Stimulated activated CD8-positive, alpha-beta memory T cell treated with anti-CD3 and anti-CD28 coated beads, Interleukin-7, amount 100 ng/mL, for 48 hours (primary cell): Measurements from ENCODE around the gene C2orf81.
"Not testable (repeated sequence)": the region's sequence is repeated elsewhere in the genome, so short reads cannot be mapped to it uniquely, and the experiment has no call there.

Source experiments
- DNase-seq, 2 donors: peaks; one replicate each; pipeline ENCODE4 v3.0.0-alpha.2; 2020; ENCODE audit warnings: low read depth in 1 of 2; ENCODE audit errors: extremely low read depth in 1 of 2

The C2orf81 gene

GRCh38 chr2:74444498-74445318 lies 23.3 kb upstream of the C2orf81 start:
- DNase-seq: no peak

GRCh38 chr2:74442483-74443297 lies 21.3 kb upstream of the C2orf81 start:
- not testable (repeated sequence) for DNase-seq

- DNase-seq: no peak
These were observed 20.5 kb upstream of the C2orf81 start, which contains the start of gene RTKN for GRCh38 chr2:74441690-74442482. RTKN (minus strand) TSS chr2:74441937; CDS start chr2:74441816, 121 bp downstream.

GRCh38 chr2:74441170-74441689 lies 19.8 kb upstream of the C2orf81 start:
- DNase-seq: no peak

GRCh38 chr2:74440378-74441169 lies 19.2 kb upstream of the C2orf81 start:
- DNase-seq: peak in 1 of 2 donors; percentile 39

GRCh38 chr2:74439803-74440377 lies 18.5 kb upstream of the C2orf81 start:
- no peak for DNase-seq

- no peak for DNase-seq
These were observed 18.0 kb upstream of the C2orf81 start for GRCh38 chr2:74439373-74439772.

GRCh38 chr2:74438248-74438647 lies 16.8 kb upstream of the C2orf81 start:
- DNase-seq: no peak

GRCh38 chr2:74436848-74437695 lies 15.7 kb upstream of the C2orf81 start:
- no peak for DNase-seq

GRCh38 chr2:74436111-74436805 lies 14.8 kb upstream of the C2orf81 start:
- DNase-seq: no peak

- DNase-seq: no peak
These were observed 9.1 kb upstream of the C2orf81 start for GRCh38 chr2:74430502-74430901.

- no peak for DNase-seq
These were observed 8.3 kb upstream of the C2orf81 start for GRCh38 chr2:74429487-74430451.

- DNase-seq: no peak
These were observed 7.3 kb upstream of the C2orf81 start for GRCh38 chr2:74428675-74429074.

GRCh38 chr2:74427551-74427950 lies 6.1 kb upstream of the C2orf81 start:
- no peak for DNase-seq

- DNase-seq: no peak
These were observed 4.9 kb upstream of the C2orf81 start for GRCh38 chr2:74426181-74426758.

GRCh38 chr2:74425523-74425922 lies 4.1 kb upstream of the C2orf81 start:
- no peak for DNase-seq

- no peak for DNase-seq
These were observed 3.6 kb upstream of the C2orf81 start for GRCh38 chr2:74424995-74425406.
